Neural progenitor cell (in vitro differentiated cells): ENCODE measurements around the gene USP46.

Experiments
- EZH2 ChIP-seq: fragments of 200-600 bp; sonication (generic); IDR thresholded peaks from 2 replicates; pipeline ENCODE4 v1.6.1; 2017; ENCODE audit warnings: antibody characterized with exemption, mild to moderate bottlenecking, moderate library complexity
- EZH2phosphoT487 ChIP-seq: fragments of 200-600 bp; sonication (generic); IDR thresholded peaks from 2 replicates; pipeline ENCODE4 v1.6.1; 2017; ENCODE audit warnings: antibody characterized with exemption
- TF ChIP-seq, protein P1 (sequence below): fragments of 200-600 bp; sonication (generic); IDR thresholded peaks from 2 replicates; pipeline ENCODE4 v1.5.1; 2017; ENCODE audit warnings: antibody characterized with exemption, mild to moderate bottlenecking

DNA sequence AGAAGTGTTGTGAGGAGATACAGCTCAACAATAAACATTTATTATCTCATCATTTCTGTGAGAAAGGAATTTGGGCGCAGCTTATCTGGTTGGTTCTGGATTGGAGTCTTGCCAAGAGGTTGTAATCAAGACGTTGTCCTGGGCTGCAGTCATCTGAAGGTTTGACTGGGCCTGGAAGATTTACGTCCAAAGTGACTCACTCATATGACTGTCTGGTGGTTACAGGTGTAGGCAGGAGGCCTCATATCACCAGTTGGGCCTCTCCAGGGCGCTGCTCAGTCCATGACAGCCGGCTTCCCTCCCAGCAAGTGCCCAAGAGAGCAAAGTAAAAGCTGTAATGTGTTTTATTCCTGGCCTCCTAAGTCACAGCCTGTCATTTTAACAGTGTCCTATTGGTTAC lies 106.3 kb downstream of the USP46 start:
- TF ChIP-seq, protein P1, sequence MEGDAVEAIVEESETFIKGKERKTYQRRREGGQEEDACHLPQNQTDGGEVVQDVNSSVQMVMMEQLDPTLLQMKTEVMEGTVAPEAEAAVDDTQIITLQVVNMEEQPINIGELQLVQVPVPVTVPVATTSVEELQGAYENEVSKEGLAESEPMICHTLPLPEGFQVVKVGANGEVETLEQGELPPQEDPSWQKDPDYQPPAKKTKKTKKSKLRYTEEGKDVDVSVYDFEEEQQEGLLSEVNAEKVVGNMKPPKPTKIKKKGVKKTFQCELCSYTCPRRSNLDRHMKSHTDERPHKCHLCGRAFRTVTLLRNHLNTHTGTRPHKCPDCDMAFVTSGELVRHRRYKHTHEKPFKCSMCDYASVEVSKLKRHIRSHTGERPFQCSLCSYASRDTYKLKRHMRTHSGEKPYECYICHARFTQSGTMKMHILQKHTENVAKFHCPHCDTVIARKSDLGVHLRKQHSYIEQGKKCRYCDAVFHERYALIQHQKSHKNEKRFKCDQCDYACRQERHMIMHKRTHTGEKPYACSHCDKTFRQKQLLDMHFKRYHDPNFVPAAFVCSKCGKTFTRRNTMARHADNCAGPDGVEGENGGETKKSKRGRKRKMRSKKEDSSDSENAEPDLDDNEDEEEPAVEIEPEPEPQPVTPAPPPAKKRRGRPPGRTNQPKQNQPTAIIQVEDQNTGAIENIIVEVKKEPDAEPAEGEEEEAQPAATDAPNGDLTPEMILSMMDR, result no peak
- TF ChIP-seq EZH2, result no peak
- no peak for TF ChIP-seq EZH2phosphoT487
